ENCODE data around the gene ENAM. TPM values are rescaled to one million over a fixed set of nuclear protein-coding genes. Genes with fewer than 3 reads are reported as not detected.

Gene ENAM
- total RNA-seq, 1 experiment from 2014 or later: 0.26 TPM

DNA sequence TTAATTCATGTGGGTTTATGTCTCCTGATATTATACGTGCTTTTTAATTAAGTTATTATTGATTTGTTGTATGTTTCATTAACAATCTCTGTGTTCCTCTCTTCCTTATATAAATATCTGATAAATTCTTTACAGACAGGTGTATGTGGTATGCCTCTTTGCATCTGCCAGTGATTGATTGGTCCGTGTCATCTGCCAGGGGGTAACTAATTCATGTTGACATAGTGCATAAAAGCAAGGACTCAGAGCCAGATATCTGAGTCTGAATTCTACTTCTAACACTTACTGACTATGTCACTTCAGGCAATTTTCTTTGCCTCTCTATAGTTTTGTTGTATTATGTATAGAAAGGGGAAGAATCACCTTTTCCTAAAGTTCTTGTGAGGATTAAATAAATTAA, 41.7 kb upstream of the ENAM start:
- intact Hi-C loops (cut with micrococcal nuclease; ENCODE audit: unreplicated experiment): no loop called here
- H3K4me3 Mint-ChIP-seq (ENCODE audit: low read depth, unreplicated experiment): no peak overlapping the region
- no peak for DNase-seq
- H3K36me3 Mint-ChIP-seq (ENCODE audit: insufficient read depth, unreplicated experiment): no peaks in the 10 kb centered on the region
- BruUV-seq (replicated peaks): no TSS peak
- H3K9me3 Mint-ChIP-seq (ENCODE audit: low read depth, unreplicated experiment): no peaks in the 10 kb centered on the region
- H3K27me3 Mint-ChIP-seq (ENCODE audit: unreplicated experiment): no peaks in the 10 kb centered on the region
- CTCF ChIA-PET: no interaction called here
- H3K4me1 Mint-ChIP-seq (ENCODE audit: low read depth, unreplicated experiment): peaks cover 10% of the 10 kb centered on the region
- TF ChIP-seq CTCF (IDR thresholded peaks at IDR 0.05; ENCODE audit: unreplicated experiment): no peak
- no peak overlapping the region for H3K27ac Mint-ChIP-seq (ENCODE audit: unreplicated experiment)

- no peak overlapping the region for H3K27ac Mint-ChIP-seq (ENCODE audit: unreplicated experiment)
- CTCF ChIA-PET: no interaction called here
- TF ChIP-seq CTCF (IDR thresholded peaks at IDR 0.05; ENCODE audit: unreplicated experiment): no peak
- DNase-seq: no peak
- H3K36me3 Mint-ChIP-seq (ENCODE audit: insufficient read depth, unreplicated experiment): no peaks in the 10 kb centered on the region
- intact Hi-C loops (cut with micrococcal nuclease; ENCODE audit: unreplicated experiment): no loop called here
- H3K27me3 Mint-ChIP-seq (ENCODE audit: unreplicated experiment): no peaks in the 10 kb centered on the region
- H3K4me1 Mint-ChIP-seq (ENCODE audit: low read depth, unreplicated experiment): no peaks in the 10 kb centered on the region
- no peak overlapping the region for H3K4me3 Mint-ChIP-seq (ENCODE audit: low read depth, unreplicated experiment)
- BruUV-seq (replicated peaks): no TSS peak
- no peaks in the 10 kb centered on the region for H3K9me3 Mint-ChIP-seq (ENCODE audit: low read depth, unreplicated experiment)
Measured at GRCh38 chr4:70589785-70590184, 38.8 kb upstream of the ENAM start.

- Mint-ChIP-seq H3K9me3 (ENCODE audit: low read depth, unreplicated experiment) (no peaks in the 10 kb centered on the region), H3K36me3 (ENCODE audit: insufficient read depth, unreplicated experiment) (no peaks in the 10 kb centered on the region), H3K4me1 (ENCODE audit: low read depth, unreplicated experiment) (no peaks in the 10 kb centered on the region), H3K27me3 (ENCODE audit: unreplicated experiment) (no peaks in the 10 kb centered on the region), H3K27ac (ENCODE audit: unreplicated experiment) (no peak within 1 kb of the TSS), H3K4me3 (ENCODE audit: low read depth, unreplicated experiment) (no peak within 1 kb of the TSS)
- TF ChIP-seq CTCF (IDR thresholded peaks at IDR 0.05; ENCODE audit: unreplicated experiment): no peak
- no peak for DNase-seq
- no TSS peak for BruUV-seq (replicated peaks)
- CTCF ChIA-PET: no interaction called here
- intact Hi-C loops (cut with micrococcal nuclease; ENCODE audit: unreplicated experiment): no loop called here
Measured at GRCh38 chr4:70591955-70592582, 36.5 kb upstream of the ENAM start, which contains the start of gene AMBN. Gene AMBN, plus strand, starts transcription at chr4:70592256. Its CDS starts 103 bp downstream, at chr4:70592359.

GRCh38 chr4:70594196-70594595, 34.3 kb upstream of the ENAM start:
- Mint-ChIP-seq H3K4me3 (ENCODE audit: low read depth, unreplicated experiment) (no peak overlapping the region), H3K36me3 (ENCODE audit: insufficient read depth, unreplicated experiment) (no peaks in the 10 kb centered on the region), H3K27me3 (ENCODE audit: unreplicated experiment) (no peaks in the 10 kb centered on the region), H3K27ac (ENCODE audit: unreplicated experiment) (no peak overlapping the region), H3K4me1 (ENCODE audit: low read depth, unreplicated experiment) (no peaks in the 10 kb centered on the region), H3K9me3 (ENCODE audit: low read depth, unreplicated experiment) (no peaks in the 10 kb centered on the region)
- DNase-seq: no peak
- no TSS peak for BruUV-seq (replicated peaks)
- TF ChIP-seq CTCF (IDR thresholded peaks at IDR 0.05; ENCODE audit: unreplicated experiment): no peak
- intact Hi-C loops (cut with micrococcal nuclease; ENCODE audit: unreplicated experiment): no loop called here
- CTCF ChIA-PET: interaction anchor here (0.7 kb wide), 1 partner anchor 405 kb away, joined by 4 read pairs; no protein-coding TSS in a partner anchor

All from Calu3 (cell line).